HFFc6 (cell line): ENCODE measurements around the gene SOS2. TPM values are rescaled to one million over a fixed set of nuclear protein-coding genes. Genes with fewer than 3 reads are reported as not detected.

ENCODE experiments used
- DNase-seq: peaks from one replicate; pipeline ENCODE4 v3.0.0-alpha.2; 2018
- H3K27ac Mint-ChIP-seq: 2 replicates; pipeline ENCODE4 v1.8.0; 2020; ENCODE audit warnings: mild to moderate bottlenecking, mixed read lengths
- H3K27me3 Mint-ChIP-seq: 2 replicates; pipeline ENCODE4 v1.8.0; 2021; ENCODE audit warnings: mild to moderate bottlenecking, moderate library complexity, mixed read lengths; ENCODE audit not compliant: insufficient read depth
- H3K36me3 Mint-ChIP-seq: 2 replicates; pipeline ENCODE4 v1.8.0; 2021; ENCODE audit warnings: low read depth, mixed read lengths
- H3K4me1 Mint-ChIP-seq: 2 replicates; pipeline ENCODE4 v1.8.0; 2020; ENCODE audit warnings: low read depth, mixed read lengths
- H3K4me3 Mint-ChIP-seq: 2 replicates; pipeline ENCODE4 v1.8.0; 2020; ENCODE audit warnings: mild to moderate bottlenecking, moderate library complexity, mixed read lengths
- H3K9me3 Mint-ChIP-seq: 2 replicates; pipeline ENCODE4 v1.8.0; 2020; ENCODE audit warnings: mild to moderate bottlenecking, mixed read lengths
- CTCF ChIP-seq: fragments of 200-600 bp; sonication (generic); IDR thresholded peaks from 2 replicates; pipeline ENCODE4 v1.5.0; 2021; ENCODE audit warnings: antibody characterized with exemption, mild to moderate bottlenecking
- total RNA-seq, 6 experiments: library from RNA; stranded (reverse); fragmentation: NEBNext Ultra II Directional; extraction: Animal tissue kit (Norgen Biotek cat#: 25700); gene quantifications; 2 replicates in 1 of 6; 3 replicates in 5 of 6; pipeline ENCODE4 v1.2.3, GENCODE V29; 2021

The SOS2 gene
- total RNA-seq, 6 experiments from 2014 or later = 11.8 to 14.5 (median 13.3) TPM

DNA sequence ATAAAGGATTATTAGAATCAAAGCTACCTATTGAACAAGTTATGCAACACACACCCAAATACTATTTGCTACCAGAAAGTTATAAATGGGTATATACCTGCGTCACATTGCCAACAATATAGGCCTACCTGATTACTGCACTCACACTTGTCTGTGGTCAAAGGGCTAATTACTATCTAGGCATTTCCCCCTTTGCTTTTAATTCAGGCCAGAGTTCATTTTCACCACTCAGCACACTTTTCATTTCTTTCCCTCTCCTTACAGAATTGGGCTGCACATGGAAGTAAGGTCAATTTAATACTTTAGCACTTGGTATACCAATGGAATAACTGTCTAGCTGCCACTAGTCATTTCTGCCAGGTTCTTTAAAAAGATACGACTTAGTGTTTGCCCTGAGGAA, 1.7 kb downstream of the SOS2 start:
- H3K27ac Mint-ChIP-seq = 0 out of 2 replicates have a peak overlapping the region, but pooled peaks have one; percentile 14
- H3K4me3 Mint-ChIP-seq = peak overlapping the region; percentile 94

GRCh38 chr14:50228313-50228712, 3.1 kb downstream of the SOS2 start:
- TF ChIP-seq CTCF = no peak
- Mint-ChIP-seq H3K4me1 (peaks cover 60% of the 10 kb centered on the region), H3K27me3 (no peaks in the 10 kb centered on the region)

More for the DNA sequence above, 1.7 kb downstream of the SOS2 start:
- TF ChIP-seq CTCF = no peak
- Mint-ChIP-seq H3K36me3 (peaks cover 5% of the 10 kb centered on the region), H3K9me3 (no peaks in the 10 kb centered on the region), H3K27me3 (no peaks in the 10 kb centered on the region), H3K4me1 (peaks cover 55% of the 10 kb centered on the region)
- DNase-seq = no peak

DNA sequence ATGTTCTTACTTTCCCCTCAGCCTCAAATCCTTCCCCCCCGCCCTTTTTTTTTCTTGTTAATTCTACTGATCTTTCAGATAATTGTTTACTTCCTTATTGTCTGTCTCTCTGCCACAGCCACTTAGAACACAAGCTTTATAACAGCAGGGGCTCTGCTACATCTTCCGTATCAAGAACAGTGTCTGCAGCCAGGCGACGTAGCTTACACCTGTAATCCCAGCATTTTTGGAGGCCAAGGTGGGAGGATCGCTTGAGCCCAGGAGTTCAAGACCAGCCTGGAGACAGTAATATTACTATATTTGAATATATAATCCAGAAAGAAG, 5.4 kb downstream of the SOS2 start:
- H3K9me3 Mint-ChIP-seq = no peaks in the 10 kb centered on the region
- TF ChIP-seq CTCF = no peak
- no peak for DNase-seq
- H3K4me3 Mint-ChIP-seq = peak overlapping the region; percentile 75
- peaks cover 5% of the 10 kb centered on the region for H3K36me3 Mint-ChIP-seq
- H3K27ac Mint-ChIP-seq = peak overlapping the region; percentile 62
- no peaks in the 10 kb centered on the region for H3K27me3 Mint-ChIP-seq
- peaks cover 62% of the 10 kb centered on the region for H3K4me1 Mint-ChIP-seq

More at GRCh38 chr14:50228313-50228712, 3.1 kb downstream of the SOS2 start:
- Mint-ChIP-seq H3K27ac (no peak overlapping the region), H3K4me3 (no peak overlapping the region), H3K9me3 (no peaks in the 10 kb centered on the region), H3K36me3 (peaks cover 5% of the 10 kb centered on the region)
- DNase-seq = no peak

DNA sequence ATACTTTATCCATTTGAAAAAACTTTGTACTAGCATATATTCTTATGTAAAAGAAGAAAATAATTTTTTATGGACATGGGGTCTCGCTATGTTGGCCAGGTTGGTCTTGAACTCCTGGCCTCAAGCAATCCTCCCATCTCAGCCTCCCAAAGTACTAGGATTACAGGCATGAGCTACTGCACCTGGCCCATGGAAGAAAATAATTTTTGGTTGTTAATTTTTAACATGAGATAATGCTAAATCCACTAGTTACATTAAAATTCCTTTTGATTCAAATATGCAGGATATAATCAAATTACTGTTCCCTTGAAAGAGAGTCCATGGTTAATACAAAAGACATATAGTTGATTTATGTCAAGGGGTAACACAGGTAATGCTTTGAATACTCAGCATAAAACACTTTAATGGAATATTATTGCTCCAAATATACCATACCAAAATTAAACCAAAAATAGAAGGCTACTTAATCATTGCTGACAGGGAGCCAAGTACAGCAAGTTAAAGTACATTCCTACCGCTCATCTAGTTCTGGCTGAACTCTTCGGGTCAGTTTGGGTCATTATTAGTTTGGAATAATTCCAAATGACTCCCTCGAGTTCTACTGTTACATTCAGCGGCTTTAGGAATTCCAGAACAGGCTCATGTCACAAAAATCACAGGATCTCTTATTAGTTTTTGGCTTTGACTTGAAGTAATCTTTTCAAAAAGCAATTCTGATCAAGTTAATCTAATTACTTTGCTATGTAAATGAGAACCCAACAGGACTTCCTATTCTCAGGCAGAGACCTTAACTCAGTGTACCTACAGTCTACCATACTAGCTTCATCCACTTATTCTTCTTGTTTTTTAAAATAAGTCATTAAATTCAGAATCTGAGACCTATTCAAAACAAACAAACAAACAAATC, 6.1 kb downstream of the SOS2 start:
- Mint-ChIP-seq H3K27ac (peak overlapping the region; percentile 62), H3K4me3 (peak overlapping the region; percentile 75)
- no peak for TF ChIP-seq CTCF

DNA sequence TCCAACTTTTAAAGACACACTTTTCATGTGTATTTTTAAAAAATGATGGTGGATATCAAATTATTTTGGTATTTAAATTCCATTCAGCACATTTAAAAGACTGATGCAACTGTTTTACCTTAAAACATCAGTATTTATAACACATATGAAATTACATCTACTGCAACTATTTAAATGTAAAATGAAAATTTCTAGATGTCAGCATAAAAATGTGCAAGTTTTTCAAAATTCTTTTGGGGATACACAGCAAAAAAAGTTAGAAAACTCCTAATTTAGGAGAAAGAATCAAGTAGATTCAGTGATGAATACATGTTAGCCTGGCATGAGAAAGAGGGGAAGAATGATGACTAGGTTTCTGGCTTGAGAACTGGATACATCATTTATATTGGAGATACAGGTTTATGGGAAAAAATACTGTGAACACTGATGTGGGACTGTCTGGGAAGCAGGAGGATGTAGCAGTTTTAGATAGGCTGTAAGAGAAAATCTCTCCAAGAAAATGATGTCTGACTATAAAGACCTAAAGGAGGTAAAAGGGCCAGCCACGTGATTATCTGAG, 9.2 kb downstream of the SOS2 start:
- H3K36me3 Mint-ChIP-seq = peaks cover 5% of the 10 kb centered on the region
- peak; percentile 23 for DNase-seq
- TF ChIP-seq CTCF = no peak
- peak overlapping the region; percentile 56 for H3K27ac Mint-ChIP-seq
- no peaks in the 10 kb centered on the region; the same call in 1 of the 2 replicates for H3K27me3 Mint-ChIP-seq
- H3K9me3 Mint-ChIP-seq = no peaks in the 10 kb centered on the region
- H3K4me1 Mint-ChIP-seq = peaks cover 62% of the 10 kb centered on the region
- no peak overlapping the region for H3K4me3 Mint-ChIP-seq

More for the DNA sequence above, 6.1 kb downstream of the SOS2 start:
- Mint-ChIP-seq H3K36me3 (peaks cover 5% of the 10 kb centered on the region), H3K27me3 (no peaks in the 10 kb centered on the region), H3K9me3 (no peaks in the 10 kb centered on the region), H3K4me1 (peaks cover 67% of the 10 kb centered on the region)
- DNase-seq = peak; percentile 89
